ENCODE results near the gene AK9.

- no peak for TF ChIP-seq CTCF (IDR thresholded peaks at IDR 0.05; ENCODE audit: poor library complexity, severe bottlenecking)
- TF ChIP-seq POLR2AphosphoS5 (IDR thresholded peaks at IDR 0.05) = no peak
- TF ChIP-seq MXI1 (conservative IDR thresholded peaks at IDR 0.05; ENCODE audit: poor library complexity, severe bottlenecking) = no peak
- TF ChIP-seq RAD21 (conservative IDR thresholded peaks at IDR 0.05) = no peak
- TF ChIP-seq SMC3 (conservative IDR thresholded peaks at IDR 0.05; ENCODE audit: poor library complexity) = no peak
- TF ChIP-seq EP300 (conservative IDR thresholded peaks at IDR 0.05; ENCODE audit: poor library complexity, severe bottlenecking) = no peak
- TF ChIP-seq EZH2 (IDR thresholded peaks at IDR 0.05; ENCODE audit: borderline replicate concordance, insufficient read depth, low read length, poor library complexity, severe bottlenecking) = no peak
- TF ChIP-seq REST (IDR thresholded peaks at IDR 0.05; ENCODE audit: borderline replicate concordance) = no peak
- TF ChIP-seq TAF1 (IDR thresholded peaks at IDR 0.05; ENCODE audit: low read depth) = no peak
Observed at GRCh38 chr6:109475625-109476024, 215.4 kb downstream of the AK9 start.

Data from neural cell (in vitro differentiated cells).